H9 (cell line): ENCODE data around the gene IKBKG. TPM values are rescaled to one million over a fixed set of nuclear protein-coding genes. Genes with fewer than 3 reads are reported as not detected.

Source experiments
- DNase-seq: peaks from one replicate; pipeline ENCODE4 v3.0.0-alpha.2; 2017
- H2AFZ ChIP-seq: one replicate; pipeline ENCODE4 v1.6.1; 2013; ENCODE audit warnings: mild to moderate bottlenecking, low read length, control low read depth, moderate library complexity
- H2AK5ac ChIP-seq: 2 replicates; pipeline ENCODE4 v1.6.1; 2013; ENCODE audit warnings: low read length, control low read depth, mixed read lengths; ENCODE audit not compliant: insufficient read length
- H2BK120ac ChIP-seq: one replicate; pipeline ENCODE4 v1.6.1; 2013; ENCODE audit warnings: low read depth, mild to moderate bottlenecking, low read length, control low read depth, inconsistent platforms; ENCODE audit not compliant: poor library complexity, severe bottlenecking
- H2BK12ac ChIP-seq: 2 replicates; pipeline ENCODE4 v1.6.1; 2013; ENCODE audit warnings: low read length, control low read depth, mixed read lengths, low read depth; ENCODE audit not compliant: insufficient read length
- H2BK15ac ChIP-seq: 2 replicates; pipeline ENCODE4 v1.6.1; 2013; ENCODE audit warnings: low read depth, low read length, control low read depth
- H2BK20ac ChIP-seq: one replicate; pipeline ENCODE4 v1.6.1; 2013; ENCODE audit warnings: low read depth, mild to moderate bottlenecking, low read length, control low read depth, inconsistent platforms; ENCODE audit not compliant: poor library complexity, severe bottlenecking
- H2BK5ac ChIP-seq: 2 replicates; pipeline ENCODE4 v1.6.1; 2013; ENCODE audit warnings: low read length, control low read depth, mixed read lengths; ENCODE audit not compliant: insufficient read length
- H3K14ac ChIP-seq: 2 replicates; pipeline ENCODE4 v1.6.1; 2013; ENCODE audit warnings: low read length, control low read depth; ENCODE audit not compliant: insufficient read depth
- H3K18ac ChIP-seq: 2 replicates; pipeline ENCODE4 v1.6.1; 2013; ENCODE audit warnings: low read depth, mild to moderate bottlenecking, mixed read lengths, low read length, control low read depth; ENCODE audit not compliant: insufficient read length
- H3K23ac ChIP-seq: 2 replicates; pipeline ENCODE4 v1.6.1; 2013; ENCODE audit warnings: low read length, control low read depth, mixed read lengths, low read depth; ENCODE audit not compliant: insufficient read length
- H3K23me2 ChIP-seq: 2 replicates; pipeline ENCODE4 v1.6.1; 2013; ENCODE audit warnings: low read depth, mild to moderate bottlenecking, mixed read lengths, low read length, control low read depth; ENCODE audit not compliant: insufficient read length, poor library complexity, severe bottlenecking
- H3K27ac ChIP-seq: 2 replicates; pipeline ENCODE4 v1.5.1; 2013; ENCODE audit warnings: low read length, control low read depth, mixed read lengths, low read depth; ENCODE audit not compliant: insufficient read length
- H3K27me3 ChIP-seq: 2 replicates; pipeline ENCODE4 v1.6.1; 2013; ENCODE audit warnings: low read length, control low read depth, inconsistent platforms; ENCODE audit not compliant: insufficient read depth
- H3K4ac ChIP-seq: 2 replicates; pipeline ENCODE4 v1.6.1; 2013; ENCODE audit warnings: low read depth, mild to moderate bottlenecking, control low read depth, inconsistent platforms, low read length, moderate library complexity
- H3K4me1 ChIP-seq: 2 replicates; pipeline ENCODE4 v1.6.1; 2013; ENCODE audit warnings: low read length, control low read depth, inconsistent platforms; ENCODE audit not compliant: insufficient read depth
- H3K4me2 ChIP-seq: 2 replicates; pipeline ENCODE4 v1.6.1; 2013; ENCODE audit warnings: low read length, control low read depth, mixed read lengths; ENCODE audit not compliant: insufficient read length, insufficient read depth
- H3K56ac ChIP-seq: 2 replicates; pipeline ENCODE4 v1.6.1; 2013; ENCODE audit warnings: low read depth, mild to moderate bottlenecking, mixed read lengths, low read length, control low read depth; ENCODE audit not compliant: insufficient read length
- H3K79me1 ChIP-seq: 2 replicates; pipeline ENCODE4 v1.6.1; 2013; ENCODE audit warnings: low read depth, mild to moderate bottlenecking, moderate library complexity, low read length, control low read depth, inconsistent platforms; ENCODE audit not compliant: insufficient read depth, poor library complexity, severe bottlenecking
- H3K79me2 ChIP-seq: 2 replicates; pipeline ENCODE4 v1.6.1; 2013; ENCODE audit warnings: low read length, control low read depth, inconsistent platforms; ENCODE audit not compliant: insufficient read depth
- H3K9ac ChIP-seq: 2 replicates; pipeline ENCODE4 v1.6.1; 2013; ENCODE audit warnings: low read length, control low read depth, mixed read lengths; ENCODE audit not compliant: insufficient read length; ENCODE audit errors: extremely low read depth
- H3K9me3 ChIP-seq: one replicate; pipeline ENCODE4 v1.6.1; 2013; ENCODE audit warnings: low read depth, low read length, inconsistent platforms; ENCODE audit not compliant: control insufficient read depth
- H3T11ph ChIP-seq: one replicate; pipeline ENCODE4 v1.6.1; 2013; ENCODE audit warnings: mild to moderate bottlenecking, low read length, control low read depth, inconsistent platforms
- H4K20me1 ChIP-seq: one replicate; pipeline ENCODE4 v1.6.1; 2013; ENCODE audit not compliant: control insufficient read depth, insufficient read length, insufficient read depth
- H4K5ac ChIP-seq: 2 replicates; pipeline ENCODE4 v1.6.1; 2013; ENCODE audit warnings: low read depth, mild to moderate bottlenecking, mixed read lengths, low read length, control low read depth; ENCODE audit not compliant: insufficient read length
- H4K8ac ChIP-seq: replicated peaks from 2 replicates; pipeline ENCODE4 v1.6.1; 2013; ENCODE audit warnings: low read length, control low read depth, mixed read lengths, low read depth; ENCODE audit not compliant: insufficient read length
- H4K91ac ChIP-seq: 2 replicates; pipeline ENCODE4 v1.6.1; 2013; ENCODE audit warnings: low read depth, mild to moderate bottlenecking, moderate library complexity, mixed read lengths, low read length, control low read depth; ENCODE audit not compliant: insufficient read length
- H3K27ac Mint-ChIP-seq, 3 experiments: 2 replicates in 2 of 3; 3 replicates in 1 of 3; pipeline ENCODE4 v1.8.0; 2020 to 2021; ENCODE audit warnings: mixed read lengths in 3 of 3, mild to moderate bottlenecking in 1 of 3, moderate library complexity in 1 of 3
- H3K27me3 Mint-ChIP-seq: 2 replicates; pipeline ENCODE4 v1.8.0; 2021; ENCODE audit warnings: low read depth, mild to moderate bottlenecking, moderate library complexity, mixed read lengths
- H3K36me3 Mint-ChIP-seq, 3 experiments: 2 replicates in 2 of 3; 3 replicates in 1 of 3; pipeline ENCODE4 v1.8.0; 2020 to 2021; ENCODE audit warnings: low read depth in 3 of 3, mixed read lengths in 3 of 3; ENCODE audit not compliant: insufficient read depth in 1 of 3
- H3K4me1 Mint-ChIP-seq, 2 experiments: 2 replicates each; pipeline ENCODE4 v1.8.0; 2020; ENCODE audit warnings: mixed read lengths in 2 of 2
- H3K4me3 Mint-ChIP-seq, 2 experiments: 2 replicates in 1 of 2; 3 replicates in 1 of 2; pipeline ENCODE4 v1.8.0; 2020 to 2021; ENCODE audit warnings: mild to moderate bottlenecking in 2 of 2, mixed read lengths in 2 of 2, moderate library complexity in 1 of 2
- H3K9me3 Mint-ChIP-seq, 2 experiments: 2 replicates in 1 of 2; 3 replicates in 1 of 2; pipeline ENCODE4 v1.8.0; 2020; ENCODE audit warnings: mild to moderate bottlenecking in 2 of 2, mixed read lengths in 2 of 2, moderate library complexity in 1 of 2
- CTCF ChIP-seq: fragments of 200-600 bp; sonication (generic); conservative IDR thresholded peaks from 3 replicates; pipeline ENCODE4 v1.8.0; 2021; ENCODE audit warnings: antibody characterized with exemption, mild to moderate bottlenecking
- WGBS: extraction: QIAGEN DNeasy Blood & Tissue Kit; methylation state at CpG from one replicate; pipeline ENCODE4 v1.1.7; 2013; ENCODE audit warnings: missing lambda C conversion rate, low lambda C conversion rate, mixed read lengths; ENCODE audit not compliant: insufficient read length; ENCODE audit errors: extremely low coverage; 5-methylcytosine and 5-hydroxymethylcytosine counted together
- total RNA-seq: library from RNA; stranded (reverse); gene quantifications from 2 replicates; pipeline ENCODE4 v1.2.1, GENCODE V29; 2021

IKBKG gene
- total RNA-seq, 1 experiment from 2014 or later: 17.8 TPM

GRCh38 chrX:154541896-154542722 lies 5.3 kb upstream of the IKBKG start:
- no peak overlapping the region for H4K8ac ChIP-seq
- H3K4me1 ChIP-seq: no peaks in the 10 kb centered on the region
- H2BK20ac ChIP-seq: no peak overlapping the region
- H2BK12ac ChIP-seq: no peak overlapping the region
- no peaks in the 10 kb centered on the region for H3K27me3 ChIP-seq
- H3K79me1 ChIP-seq: no peaks in the 10 kb centered on the region
- H3K56ac ChIP-seq: no peak overlapping the region
- no peak overlapping the region for H2BK120ac ChIP-seq
- H3K9me3 ChIP-seq: peaks cover 39% of the 10 kb centered on the region
- H3K23ac ChIP-seq: no peak overlapping the region
- peaks cover 53 to 71% of the 10 kb centered on the region in 2 experiments for H3K9me3 Mint-ChIP-seq
- no peak overlapping the region for H2AFZ ChIP-seq
- H3K23me2 ChIP-seq: peaks cover 3% of the 10 kb centered on the region
- no peak overlapping the region for H2BK5ac ChIP-seq
- no peak overlapping the region for H3T11ph ChIP-seq
- H3K4me1 Mint-ChIP-seq: peaks cover 2 to 7% of the 10 kb centered on the region in 2 experiments; a peak in 3 of 4 replicates
- WGBS: no CpG with 5 or more reads among the region's 12 CpGs
- H3K27me3 Mint-ChIP-seq: peaks cover 2% of the 10 kb centered on the region
- H3K79me2 ChIP-seq: no peaks in the 10 kb centered on the region
- no peak overlapping the region for H3K14ac ChIP-seq
- no peak overlapping the region for H2AK5ac ChIP-seq
- H3K4ac ChIP-seq: no peak overlapping the region
- no peak overlapping the region for H3K27ac ChIP-seq
- no peak overlapping the region for H4K91ac ChIP-seq
- H3K36me3 Mint-ChIP-seq: peaks cover 31 to 54% (median 43%) of the 10 kb centered on the region in 3 experiments
- no peak overlapping the region for H3K9ac ChIP-seq
- H3K4me2 ChIP-seq: no peak overlapping the region
- no peak for TF ChIP-seq CTCF
- no peak overlapping the region for H4K5ac ChIP-seq
- H3K18ac ChIP-seq: no peak overlapping the region
- no peak for DNase-seq
- no peak overlapping the region; a peak in 1 of 7 replicates for H3K27ac Mint-ChIP-seq
- H4K20me1 ChIP-seq: no peaks in the 10 kb centered on the region
- H3K4me3 Mint-ChIP-seq: no peak overlapping the region
- H2BK15ac ChIP-seq: no peak overlapping the region
